HG03139 (cell line): ENCODE data around the gene CCDC71L.

Source experiments
- ATAC-seq: cut with Tn5 transposase; IDR thresholded peaks from one replicate; pipeline ENCODE4 v1.9.1; 2021; ENCODE audit not compliant: unreplicated experiment

CCDC71L gene

GRCh38 chr7:106609416-106609815, 51.5 kb downstream of the CCDC71L start:
- no peak for ATAC-seq

GRCh38 chr7:106608661-106609060, 52.3 kb downstream of the CCDC71L start:
- ATAC-seq: no peak
